Vagina (tissue), 2 donors: ENCODE measurements around the gene NTNG1. TPM values are rescaled to one million over a fixed set of nuclear protein-coding genes. Genes with fewer than 3 reads are reported as not detected.

Experiments used
- DNase-seq, 2 donors: peaks; one replicate each; pipeline ENCODE4 v3.0.0-alpha.2; 2017; ENCODE audit errors: extremely low spot score in 2 of 2
- H3K27ac ChIP-seq: fragments of 200-600 bp; sonication (generic); one replicate; pipeline ENCODE4 v1.5.1; 2019
- H3K27me3 ChIP-seq: fragments of 200-600 bp; sonication (generic); one replicate; pipeline ENCODE4 v1.5.1; 2019
- H3K36me3 ChIP-seq, 2 donors: fragments of 200-600 bp; sonication (generic); one replicate each; pipeline ENCODE4 v1.5.1; 2017 to 2019
- H3K4me1 ChIP-seq: fragments of 200-600 bp; sonication (generic); one replicate; pipeline ENCODE4 v1.5.1; 2019
- H3K4me3 ChIP-seq, 2 donors: fragments of 200-600 bp; sonication (generic); 1 replicate in 1 of 2; 2 replicates in 1 of 2; pipeline ENCODE4 v1.5.1; 2016 to 2019
- H3K9me3 ChIP-seq: fragments of 200-600 bp; sonication (generic); one replicate; pipeline ENCODE4 v1.5.1; 2019
- CTCF ChIP-seq, 3 experiments: fragments of 450-650 bp in 2 of 3; fragments of 200-600 bp in 1 of 3; sonication (generic) in 1 of 3; IDR thresholded peaks; one replicate each; pipeline ENCODE4 v1.5.1; 2017 to 2019; ENCODE audit warnings: antibody characterized with exemption in 3 of 3, mild to moderate bottlenecking in 2 of 3, moderate library complexity in 2 of 3
- POLR2A ChIP-seq, 2 donors: fragments of 450-650 bp; IDR thresholded peaks; one replicate each; pipeline ENCODE4 v1.6.1; 2017; ENCODE audit warnings: antibody characterized with exemption in 2 of 2, mild to moderate bottlenecking in 2 of 2, moderate library complexity in 2 of 2
- POLR2AphosphoS5 ChIP-seq, 2 donors: sonication (generic); formaldehyde crosslinking; IDR thresholded peaks; one replicate each; pipeline ENCODE4 v1.9.0; 2017; ENCODE audit warnings: antibody characterized with exemption in 2 of 2, mild to moderate bottlenecking in 2 of 2, low read depth in 1 of 2; ENCODE audit not compliant: insufficient read depth in 1 of 2
- intact Hi-C: fragments of 100-400 bp; cut with DNase I; formaldehyde crosslinking; loops from one replicate; pipeline ENCODE4 v1.15.1; 2023
- total RNA-seq: library from RNA; depleted of rRNA; stranded (reverse); fragments of >200 nt; gene quantifications from one replicate; pipeline ENCODE4 v1.2.3, GENCODE V29; 2016

The NTNG1 gene
- total RNA-seq, 1 donor from 2014 or later = 6.6 TPM

GRCh38 chr1:107251839-107252238 is 111.0 kb downstream of the NTNG1 start:
- Histone ChIP-seq H3K27ac (no peak overlapping the region), H3K4me3 (no peak overlapping the region), H3K27me3 (no peaks in the 10 kb centered on the region), H3K9me3 (no peaks in the 10 kb centered on the region), H3K36me3 (no peaks in the 10 kb centered on the region), H3K4me1 (no peaks in the 10 kb centered on the region)
- no peak for DNase-seq
- TF ChIP-seq POLR2A (IDR thresholded peaks at IDR 0.05) = no peak
- TF ChIP-seq CTCF (IDR thresholded peaks at IDR 0.05) = no peak
- TF ChIP-seq POLR2AphosphoS5 (IDR thresholded peaks at IDR 0.05; ENCODE audit: insufficient read depth in 1 of 2, low read depth in 1 of 2) = no peak
- intact Hi-C loops = no loop called here

- no peaks in the 10 kb centered on the region for H3K27me3 ChIP-seq
- intact Hi-C loops = no loop called here
- H3K36me3 ChIP-seq = no peaks in the 10 kb centered on the region
- H3K4me3 ChIP-seq = no peak overlapping the region
- no peaks in the 10 kb centered on the region for H3K4me1 ChIP-seq
- no peak overlapping the region for H3K27ac ChIP-seq
- DNase-seq = no peak
- no peak for TF ChIP-seq CTCF (IDR thresholded peaks at IDR 0.05)
- TF ChIP-seq POLR2A (IDR thresholded peaks at IDR 0.05) = no peak
- no peak for TF ChIP-seq POLR2AphosphoS5 (IDR thresholded peaks at IDR 0.05; ENCODE audit: insufficient read depth in 1 of 2, low read depth in 1 of 2)
- H3K9me3 ChIP-seq = no peaks in the 10 kb centered on the region
Observed at GRCh38 chr1:107252271-107252670, 111.4 kb downstream of the NTNG1 start.

- H3K4me3 ChIP-seq = no peak overlapping the region
- intact Hi-C loops = no loop called here
Observed at GRCh38 chr1:107254306-107254705, 113.5 kb downstream of the NTNG1 start.

GRCh38 chr1:107255469-107255868 is 114.6 kb downstream of the NTNG1 start:
- H3K27ac ChIP-seq = no peak overlapping the region

More at GRCh38 chr1:107254306-107254705, 113.5 kb downstream of the NTNG1 start:
- H3K36me3 ChIP-seq = no peaks in the 10 kb centered on the region
- no peak for DNase-seq
- H3K4me1 ChIP-seq = no peaks in the 10 kb centered on the region
- H3K27ac ChIP-seq = no peak overlapping the region
- no peaks in the 10 kb centered on the region for H3K9me3 ChIP-seq
- no peak for TF ChIP-seq POLR2A (IDR thresholded peaks at IDR 0.05)
- no peak for TF ChIP-seq POLR2AphosphoS5 (IDR thresholded peaks at IDR 0.05; ENCODE audit: insufficient read depth in 1 of 2, low read depth in 1 of 2)
- no peak for TF ChIP-seq CTCF (IDR thresholded peaks at IDR 0.05)
- H3K27me3 ChIP-seq = no peaks in the 10 kb centered on the region

More at GRCh38 chr1:107255469-107255868, 114.6 kb downstream of the NTNG1 start:
- Histone ChIP-seq H3K9me3 (no peaks in the 10 kb centered on the region), H3K36me3 (no peaks in the 10 kb centered on the region), H3K4me1 (no peaks in the 10 kb centered on the region), H3K27me3 (no peaks in the 10 kb centered on the region), H3K4me3 (no peak overlapping the region)
- DNase-seq = no peak
- TF ChIP-seq POLR2A (IDR thresholded peaks at IDR 0.05) (no peak), CTCF (IDR thresholded peaks at IDR 0.05) (no peak), POLR2AphosphoS5 (IDR thresholded peaks at IDR 0.05; ENCODE audit: insufficient read depth in 1 of 2, low read depth in 1 of 2) (no peak)
- intact Hi-C loops = no loop called here
